Measurements from ENCODE around the gene TSSC4.

The TSSC4 gene

DNA sequence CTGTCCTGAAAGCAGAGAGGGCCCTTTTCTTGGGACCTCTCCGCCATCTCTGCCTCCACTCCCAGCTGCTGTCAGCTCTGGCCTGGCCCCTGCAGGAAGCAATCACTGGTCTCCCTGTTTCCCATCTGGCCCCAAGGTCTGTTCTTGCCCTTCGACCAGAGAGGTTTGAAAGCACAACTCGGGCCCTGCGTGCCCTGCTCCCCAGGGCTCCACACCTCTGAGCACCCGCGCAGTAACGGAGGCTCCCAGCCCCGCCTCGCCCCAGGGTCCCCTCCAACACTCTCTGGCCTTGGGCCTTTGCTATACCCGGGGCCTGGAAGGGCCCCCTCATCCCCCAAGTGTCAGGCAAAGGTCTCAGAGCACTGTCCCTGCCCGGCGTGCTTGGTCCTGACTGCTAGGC is 31.2 kb upstream of the TSSC4 start:
- no peak for DNase-seq (ENCODE audit: low read depth)
- no peak overlapping the region for H3K4me3 ChIP-seq (ENCODE audit: low read depth, low read length)
- in situ Hi-C loops (cut with HindIII; ENCODE audit: low sequenced_read_pairs), result no loop called here
- TF ChIP-seq, protein P1, sequence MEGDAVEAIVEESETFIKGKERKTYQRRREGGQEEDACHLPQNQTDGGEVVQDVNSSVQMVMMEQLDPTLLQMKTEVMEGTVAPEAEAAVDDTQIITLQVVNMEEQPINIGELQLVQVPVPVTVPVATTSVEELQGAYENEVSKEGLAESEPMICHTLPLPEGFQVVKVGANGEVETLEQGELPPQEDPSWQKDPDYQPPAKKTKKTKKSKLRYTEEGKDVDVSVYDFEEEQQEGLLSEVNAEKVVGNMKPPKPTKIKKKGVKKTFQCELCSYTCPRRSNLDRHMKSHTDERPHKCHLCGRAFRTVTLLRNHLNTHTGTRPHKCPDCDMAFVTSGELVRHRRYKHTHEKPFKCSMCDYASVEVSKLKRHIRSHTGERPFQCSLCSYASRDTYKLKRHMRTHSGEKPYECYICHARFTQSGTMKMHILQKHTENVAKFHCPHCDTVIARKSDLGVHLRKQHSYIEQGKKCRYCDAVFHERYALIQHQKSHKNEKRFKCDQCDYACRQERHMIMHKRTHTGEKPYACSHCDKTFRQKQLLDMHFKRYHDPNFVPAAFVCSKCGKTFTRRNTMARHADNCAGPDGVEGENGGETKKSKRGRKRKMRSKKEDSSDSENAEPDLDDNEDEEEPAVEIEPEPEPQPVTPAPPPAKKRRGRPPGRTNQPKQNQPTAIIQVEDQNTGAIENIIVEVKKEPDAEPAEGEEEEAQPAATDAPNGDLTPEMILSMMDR (IDR thresholded peaks at IDR 0.05; ENCODE audit: low read depth, low read length, missing control alignments), result no peak

DNA sequence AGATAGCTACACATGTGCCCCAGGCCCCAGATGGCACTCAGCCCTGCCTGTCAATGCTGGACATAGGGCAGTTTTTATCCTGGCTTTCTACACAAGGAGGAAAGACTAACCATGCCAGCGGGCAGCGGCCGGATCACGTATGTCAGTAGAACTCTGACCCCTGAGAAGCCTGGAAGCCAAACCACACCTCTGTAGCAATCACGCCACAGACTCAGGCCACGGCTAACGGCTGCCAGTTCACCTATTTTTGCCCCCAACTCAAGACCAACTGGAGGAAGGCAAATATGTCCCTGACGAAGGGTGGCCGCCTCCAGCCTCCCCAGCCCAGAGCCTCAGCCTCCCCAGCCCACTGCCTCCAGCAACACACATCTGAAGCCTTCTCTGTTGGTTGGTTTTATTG is 30.7 kb upstream of the TSSC4 start:
- TF ChIP-seq, protein P1 (IDR thresholded peaks at IDR 0.05; ENCODE audit: low read depth, low read length, missing control alignments), result no peak
- H3K4me3 ChIP-seq (ENCODE audit: low read depth, low read length), result no peak overlapping the region
- in situ Hi-C loops (cut with HindIII; ENCODE audit: low sequenced_read_pairs), result no loop called here
- DNase-seq (ENCODE audit: low read depth), result no peak

DNA sequence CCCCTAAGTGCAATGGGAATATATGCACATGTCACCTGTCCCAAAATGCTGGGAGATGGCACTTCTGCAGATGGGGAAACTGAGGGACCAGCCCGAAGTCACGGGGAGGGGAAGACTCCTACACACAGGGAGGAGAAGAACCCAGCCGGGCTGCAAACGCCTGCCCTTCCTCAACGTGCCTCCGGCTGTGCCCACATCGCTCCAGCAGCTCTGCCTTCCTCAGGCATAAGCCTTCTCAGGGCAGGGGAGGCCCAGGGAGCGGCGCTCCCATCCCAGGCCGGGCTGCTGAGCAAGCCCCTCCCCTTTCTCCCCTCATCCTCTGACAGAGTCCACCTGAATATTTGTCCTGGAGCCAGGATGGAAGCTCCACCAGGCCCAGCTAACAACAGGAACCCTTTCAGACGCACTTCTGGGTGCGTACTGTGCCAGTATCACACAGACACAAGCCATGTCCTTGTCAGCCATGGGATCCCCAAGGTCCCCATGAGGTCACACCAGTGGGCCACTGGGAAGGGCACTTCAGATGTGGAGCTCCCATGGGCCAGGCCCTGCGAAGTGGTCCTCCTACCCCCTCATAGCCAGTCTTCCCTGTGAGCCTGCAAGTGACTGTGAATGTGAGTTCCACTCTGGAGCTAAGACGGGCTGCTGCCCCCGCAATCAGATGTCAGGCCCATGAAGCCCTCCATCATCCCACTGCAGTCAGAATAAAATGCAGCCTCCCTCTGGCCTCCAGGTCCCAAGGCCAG is 25.9 kb upstream of the TSSC4 start:
- in situ Hi-C loops (cut with HindIII; ENCODE audit: low sequenced_read_pairs), result no loop called here
- DNase-seq (ENCODE audit: low read depth), result no peak
- TF ChIP-seq, protein P1 (IDR thresholded peaks at IDR 0.05; ENCODE audit: low read depth, low read length, missing control alignments), result no peak
- H3K4me3 ChIP-seq (ENCODE audit: low read depth, low read length), result no peak overlapping the region

DNA sequence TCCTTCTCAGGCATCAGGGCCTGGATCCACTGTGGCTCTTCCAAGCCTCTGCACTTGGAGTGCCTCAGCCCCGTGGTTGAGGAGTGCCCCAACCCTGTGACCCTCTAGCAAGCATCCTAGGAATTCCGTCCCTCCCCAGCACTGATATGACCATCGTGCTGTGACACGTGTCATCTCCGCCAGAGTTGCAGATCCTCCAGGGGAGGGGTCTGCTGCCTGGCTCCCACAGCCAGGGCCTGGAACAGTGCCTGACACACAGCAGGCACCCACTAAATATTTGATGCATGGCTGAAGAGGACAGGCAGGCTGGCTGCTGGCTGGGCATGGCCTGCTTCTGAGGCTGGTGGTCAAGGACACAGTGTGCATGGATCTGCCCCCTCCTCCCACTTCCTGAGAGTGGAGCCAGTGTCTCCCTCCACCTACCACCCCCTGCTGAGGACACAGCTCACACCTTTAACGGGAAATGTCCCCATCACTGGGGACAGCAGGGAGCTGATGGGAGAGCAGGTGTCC is 25.2 kb upstream of the TSSC4 start:
- in situ Hi-C loops (cut with HindIII; ENCODE audit: low sequenced_read_pairs), result no loop called here
- no peak overlapping the region for H3K4me3 ChIP-seq (ENCODE audit: low read depth, low read length)
- no peak for DNase-seq (ENCODE audit: low read depth)
- TF ChIP-seq, protein P1 (IDR thresholded peaks at IDR 0.05; ENCODE audit: low read depth, low read length, missing control alignments), result no peak

DNA sequence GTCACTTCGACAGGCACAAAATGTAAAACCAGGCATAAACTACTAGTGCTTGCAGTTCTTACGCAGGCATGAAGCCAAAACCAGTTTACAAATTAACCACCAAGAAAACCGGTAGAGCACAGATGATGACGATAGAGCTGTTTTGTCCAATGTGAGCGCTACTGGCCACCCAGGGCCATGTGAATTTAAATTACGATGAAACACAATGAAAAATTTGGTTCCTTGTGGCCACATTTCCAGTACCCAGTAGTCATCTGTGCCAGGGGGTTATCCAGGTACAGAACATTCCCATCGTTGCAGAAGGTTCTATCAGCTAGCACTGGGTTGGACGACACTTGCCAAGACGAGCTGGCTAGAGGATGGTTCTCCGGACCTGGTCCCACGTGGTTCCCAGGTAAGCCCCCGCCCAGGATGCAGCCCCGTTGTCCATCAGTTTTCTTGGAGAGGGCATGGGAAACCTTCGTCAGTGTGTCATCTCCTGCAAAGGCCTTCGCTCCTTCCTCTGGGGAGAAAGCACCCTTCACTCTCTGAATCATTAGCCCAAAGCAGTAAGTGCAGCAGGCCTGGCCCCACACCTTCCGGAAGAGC is 24.5 kb upstream of the TSSC4 start:
- in situ Hi-C loops (cut with HindIII; ENCODE audit: low sequenced_read_pairs), result no loop called here
- TF ChIP-seq, protein P1 (IDR thresholded peaks at IDR 0.05; ENCODE audit: low read depth, low read length, missing control alignments), result no peak
- H3K4me3 ChIP-seq (ENCODE audit: low read depth, low read length), result no peak overlapping the region
- DNase-seq (ENCODE audit: low read depth), result no peak

DNA sequence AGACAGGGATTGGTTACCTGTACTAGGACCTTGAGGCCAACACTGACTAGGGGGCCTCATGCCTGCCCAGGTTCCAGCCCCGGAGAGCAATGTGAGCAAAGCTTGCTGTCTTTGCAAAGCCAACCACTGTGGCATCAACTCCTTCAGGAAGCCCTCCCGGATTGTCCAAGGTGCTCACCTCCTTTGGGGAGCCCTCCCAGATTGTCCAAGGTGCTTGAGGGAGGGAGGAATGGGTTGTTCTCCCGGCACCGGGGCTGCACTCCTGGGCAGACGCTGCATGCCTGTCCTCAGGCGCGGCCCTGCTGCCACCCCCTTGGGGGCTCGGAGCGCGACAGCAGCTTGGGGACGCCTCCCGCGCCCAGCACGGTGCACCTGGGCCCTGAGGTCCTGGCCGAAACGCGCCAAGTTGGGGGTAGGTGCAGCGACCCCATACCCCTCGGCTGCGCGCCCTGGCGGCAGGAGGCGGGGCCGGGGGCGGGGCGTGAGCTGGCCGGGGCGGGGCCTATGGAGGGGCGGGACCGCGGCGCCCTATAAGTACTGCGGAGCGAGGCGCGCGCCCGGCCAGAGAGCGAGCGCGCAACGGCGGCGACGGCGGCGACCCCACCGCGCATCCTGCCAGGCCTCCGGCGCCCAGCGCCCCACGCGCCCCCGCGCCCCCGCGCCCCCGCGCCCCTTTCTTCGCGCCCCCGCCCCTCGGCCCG is 23.6 kb upstream of the TSSC4 start, which contains the start of gene CD81:
Gene CD81, plus strand, starts transcription at position 560 of the 701 bp plus-strand sequence. CDS start 240 bp downstream, outside the sequence.
- DNase-seq (ENCODE audit: low read depth), result no peak
- in situ Hi-C loops (cut with HindIII; ENCODE audit: low sequenced_read_pairs), result no loop called here
- TF ChIP-seq, protein P1 (IDR thresholded peaks at IDR 0.05; ENCODE audit: low read depth, low read length, missing control alignments), result no peak
- peak within 1 kb of the TSS; percentile 97 for H3K4me3 ChIP-seq (ENCODE audit: low read depth, low read length)

Measured in astrocyte of the cerebellum (primary cell).